OCI-LY3 (cell line): ENCODE results near the gene ZNF593OS.

Source experiments
- H2AFZ ChIP-seq: fragments of 200-600, 300-600 bp; shearing (Covaris generic); 2 replicates; pipeline ENCODE4 v1.6.0; 2014; ENCODE audit warnings: antibody characterized with exemption, low read depth, low read length
- H3K27ac ChIP-seq: fragments of 200-600, 300-600 bp; sonication (generic); 2 replicates; pipeline ENCODE4 v1.5.1; 2014; ENCODE audit warnings: mild to moderate bottlenecking, low read length, moderate library complexity, mixed read lengths
- H3K27me3 ChIP-seq: fragments of 200-600, 300-600 bp; sonication (generic); 2 replicates; pipeline ENCODE4 v1.6.1; 2014; ENCODE audit warnings: low read depth, low read length, mixed read lengths
- H3K36me3 ChIP-seq: fragments of 200-600, 300-600 bp; sonication (generic); replicated peaks from 2 replicates; pipeline ENCODE3; 2014; ENCODE audit warnings: low read depth, low read length, mixed read lengths
- H3K4me1 ChIP-seq: fragments of 300-600, 200-600 bp; sonication (generic); 2 replicates; pipeline ENCODE4 v1.6.1; 2014; ENCODE audit warnings: low read length, mixed read lengths
- H3K4me2 ChIP-seq: fragments of 200-600, 300-600 bp; sonication (generic); 2 replicates; pipeline ENCODE4 v1.6.1; 2014; ENCODE audit warnings: low read length, mixed read lengths
- H3K4me3 ChIP-seq: fragments of 300-600, 200-600 bp; sonication (generic); 2 replicates; pipeline ENCODE4 v1.5.1; 2014; ENCODE audit warnings: antibody characterized with exemption, mild to moderate bottlenecking, low read length, moderate library complexity
- H3K79me2 ChIP-seq: fragments of 300-600, 200-600 bp; shearing (Covaris generic); 2 replicates; pipeline ENCODE4 v1.6.1; 2014; ENCODE audit warnings: mild to moderate bottlenecking, low read length, mixed read lengths
- H3K9ac ChIP-seq: fragments of 300-600, 200-600 bp; shearing (Covaris generic); 2 replicates; pipeline ENCODE4 v1.6.0; 2014; ENCODE audit warnings: mild to moderate bottlenecking, low read length, moderate library complexity
- H3K9me3 ChIP-seq: fragments of 200-600, 300-600 bp; shearing (Covaris generic); 2 replicates; pipeline ENCODE4 v1.6.1; 2014; ENCODE audit warnings: low read length, mixed read lengths; ENCODE audit not compliant: insufficient read depth
- H4K20me1 ChIP-seq: fragments of 200-600, 300-600 bp; sonication (generic); 2 replicates; pipeline ENCODE4 v1.6.1; 2016; ENCODE audit warnings: low read length, mixed read lengths; ENCODE audit not compliant: insufficient read depth
- CTCF ChIP-seq: fragments of 200-600, 300-600 bp; sonication (generic); IDR thresholded peaks from 2 replicates; pipeline ENCODE4 v1.5.1; 2014; ENCODE audit warnings: antibody characterized with exemption, low read length, low read depth
- EZH2phosphoT487 ChIP-seq: fragments of 200-600 bp; shearing (Covaris generic); IDR thresholded peaks from 2 replicates; pipeline ENCODE4 v1.6.1; 2018; ENCODE audit warnings: antibody characterized with exemption, mixed run types, low read depth

ZNF593OS gene

GRCh38 chr1:26195805-26196204, 24.2 kb upstream of the ZNF593OS start:
- Histone ChIP-seq H3K4me3 (no peak overlapping the region), H2AFZ (no peak overlapping the region), H3K27ac (no peak overlapping the region), H3K4me2 (no peak overlapping the region), H3K36me3 (no peaks in the 10 kb centered on the region), H3K9me3 (no peaks in the 10 kb centered on the region), H3K79me2 (no peaks in the 10 kb centered on the region), H3K4me1 (no peaks in the 10 kb centered on the region), H4K20me1 (no peaks in the 10 kb centered on the region), H3K27me3 (no peaks in the 10 kb centered on the region), H3K9ac (no peak overlapping the region)
- TF ChIP-seq CTCF, result no peak
- TF ChIP-seq EZH2phosphoT487, result no peak

- Histone ChIP-seq H3K4me3 (no peak overlapping the region), H3K79me2 (no peaks in the 10 kb centered on the region), H2AFZ (no peak overlapping the region), H3K36me3 (no peaks in the 10 kb centered on the region), H3K9ac (no peak overlapping the region), H3K27ac (no peak overlapping the region), H3K4me2 (no peak overlapping the region), H3K9me3 (no peaks in the 10 kb centered on the region), H3K4me1 (no peaks in the 10 kb centered on the region), H3K27me3 (no peaks in the 10 kb centered on the region), H4K20me1 (no peaks in the 10 kb centered on the region)
- TF ChIP-seq CTCF (no peak), EZH2phosphoT487 (no peak)
Measured at GRCh38 chr1:26191739-26192138, 20.1 kb upstream of the ZNF593OS start.

- Histone ChIP-seq H3K4me1 (no peaks in the 10 kb centered on the region), H3K4me2 (no peak within 1 kb of the TSS), H3K79me2 (no peaks in the 10 kb centered on the region), H2AFZ (no peak within 1 kb of the TSS), H3K9me3 (no peaks in the 10 kb centered on the region), H3K27me3 (no peaks in the 10 kb centered on the region), H3K4me3 (no peak within 1 kb of the TSS), H3K27ac (no peak within 1 kb of the TSS), H4K20me1 (no peaks in the 10 kb centered on the region), H3K9ac (no peak within 1 kb of the TSS), H3K36me3 (no peaks in the 10 kb centered on the region)
- TF ChIP-seq EZH2phosphoT487, result no peak
- TF ChIP-seq CTCF, result no peak
Measured at GRCh38 chr1:26190373-26190987, 18.8 kb upstream of the ZNF593OS start, which contains the start of gene CATSPER4. TSS of gene CATSPER4 (plus strand) at chr1:26190602. CDS start at chr1:26190628, 26 bp downstream.

GRCh38 chr1:26189751-26190275, 18.2 kb upstream of the ZNF593OS start:
- Histone ChIP-seq H3K4me3 (no peak overlapping the region), H3K79me2 (no peaks in the 10 kb centered on the region)
- no peak for TF ChIP-seq EZH2phosphoT487

More at GRCh38 chr1:26189751-26190275, 18.2 kb upstream of the ZNF593OS start:
- Histone ChIP-seq H3K9ac (no peak overlapping the region), H2AFZ (no peak overlapping the region), H3K9me3 (no peaks in the 10 kb centered on the region), H3K4me2 (no peak overlapping the region), H3K36me3 (no peaks in the 10 kb centered on the region), H3K4me1 (no peaks in the 10 kb centered on the region), H3K27ac (no peak overlapping the region), H3K27me3 (no peaks in the 10 kb centered on the region), H4K20me1 (no peaks in the 10 kb centered on the region)
